NCI-H146 treated with DMSO at 0.1 percent for 48 hours (cell line): ENCODE measurements around the gene KCNN4.

Experiments
- DNase-seq: peaks from one replicate; lab custom pipeline; 2025; ENCODE audit not compliant: unreplicated experiment; lab: John Stamatoyannopoulos, UW

KCNN4 gene

GRCh38 chr19:43751466-43752220, 29.1 kb downstream of the KCNN4 start:
- DNase-seq, result no peak

- no peak for DNase-seq
Measured at GRCh38 chr19:43749898-43750297, 30.9 kb downstream of the KCNN4 start.

GRCh38 chr19:43749152-43749551, 31.6 kb downstream of the KCNN4 start:
- DNase-seq, result no peak

GRCh38 chr19:43748685-43749084, 32.1 kb downstream of the KCNN4 start:
- DNase-seq, result no peak

DNA sequence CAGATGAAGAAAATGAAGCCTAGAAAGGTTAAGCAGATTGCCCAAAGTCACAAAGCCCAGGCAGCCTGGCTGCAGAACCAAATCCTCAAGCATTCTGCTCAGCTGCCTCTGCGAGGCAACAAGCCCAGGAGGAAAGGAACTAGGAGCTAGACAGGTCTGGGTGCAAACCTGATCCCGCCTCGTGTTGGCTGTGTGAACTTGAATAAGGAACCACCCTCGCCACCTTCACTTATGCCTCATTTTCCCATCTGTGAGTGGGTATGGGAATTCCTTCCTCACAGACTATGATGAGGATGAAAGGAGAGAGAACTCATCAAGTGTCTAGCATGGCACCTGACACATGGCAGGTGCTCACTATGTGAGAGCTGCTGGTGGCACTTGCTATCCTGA, 32.6 kb downstream of the KCNN4 start:
- DNase-seq, result no peak

- no peak for DNase-seq
Measured at GRCh38 chr19:43747557-43748204, 33.1 kb downstream of the KCNN4 start.

DNA sequence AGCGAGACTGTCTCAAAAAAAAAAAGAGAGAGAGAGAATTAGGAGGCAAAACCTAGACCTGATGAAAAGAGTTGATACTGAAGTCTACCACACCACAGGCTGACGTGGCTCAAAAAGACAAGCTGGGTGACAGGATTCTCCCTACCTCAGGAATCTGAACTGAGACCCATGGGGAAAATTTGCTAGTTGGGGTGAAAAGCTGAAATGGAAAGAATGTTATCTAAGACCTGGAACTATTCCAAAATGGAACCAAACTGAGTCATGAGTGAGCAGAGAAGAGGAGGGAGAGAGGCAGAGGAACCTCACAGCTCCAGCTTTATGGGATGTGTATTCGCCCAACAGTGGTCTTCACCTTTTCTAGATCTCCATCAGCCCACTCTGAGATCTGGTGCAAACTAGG, 37.7 kb downstream of the KCNN4 start:
- no peak for DNase-seq

DNA sequence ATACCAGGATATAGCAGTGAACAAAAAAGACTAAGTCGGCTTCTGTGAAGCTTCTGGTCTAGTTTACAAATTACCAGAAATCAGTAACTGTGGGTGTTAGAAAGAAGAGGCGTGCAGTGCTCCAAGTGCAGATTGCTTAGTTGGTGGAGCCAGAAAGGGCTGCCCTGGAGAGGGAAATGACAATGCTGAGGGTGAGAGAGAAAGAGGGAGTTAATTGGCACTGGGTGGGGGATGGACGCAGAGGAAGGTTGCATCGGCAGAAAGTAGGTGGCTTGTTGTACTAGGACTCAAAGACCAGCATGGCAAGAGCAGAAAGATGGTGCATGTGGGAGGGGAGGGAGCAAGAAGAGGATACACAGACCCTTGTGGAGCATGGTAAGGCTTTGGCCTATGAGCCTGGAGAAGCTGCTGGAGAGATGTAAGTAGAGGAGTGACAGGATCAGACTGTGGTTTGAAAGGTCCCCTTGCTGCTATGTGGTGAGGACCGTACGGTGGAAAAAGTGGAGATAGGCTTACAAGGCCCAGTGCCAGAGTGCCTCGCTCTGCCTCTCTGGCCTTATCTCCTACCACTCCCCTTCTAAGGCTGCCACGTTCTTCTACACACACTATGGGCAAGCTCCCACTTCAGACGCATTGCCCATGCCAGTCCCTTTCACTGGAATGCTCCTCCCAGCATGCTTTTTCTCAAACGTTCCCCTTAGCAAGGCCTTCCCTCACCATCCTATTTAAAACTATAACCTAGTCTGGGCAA, 39.5 kb downstream of the KCNN4 start:
- no peak for DNase-seq

DNA sequence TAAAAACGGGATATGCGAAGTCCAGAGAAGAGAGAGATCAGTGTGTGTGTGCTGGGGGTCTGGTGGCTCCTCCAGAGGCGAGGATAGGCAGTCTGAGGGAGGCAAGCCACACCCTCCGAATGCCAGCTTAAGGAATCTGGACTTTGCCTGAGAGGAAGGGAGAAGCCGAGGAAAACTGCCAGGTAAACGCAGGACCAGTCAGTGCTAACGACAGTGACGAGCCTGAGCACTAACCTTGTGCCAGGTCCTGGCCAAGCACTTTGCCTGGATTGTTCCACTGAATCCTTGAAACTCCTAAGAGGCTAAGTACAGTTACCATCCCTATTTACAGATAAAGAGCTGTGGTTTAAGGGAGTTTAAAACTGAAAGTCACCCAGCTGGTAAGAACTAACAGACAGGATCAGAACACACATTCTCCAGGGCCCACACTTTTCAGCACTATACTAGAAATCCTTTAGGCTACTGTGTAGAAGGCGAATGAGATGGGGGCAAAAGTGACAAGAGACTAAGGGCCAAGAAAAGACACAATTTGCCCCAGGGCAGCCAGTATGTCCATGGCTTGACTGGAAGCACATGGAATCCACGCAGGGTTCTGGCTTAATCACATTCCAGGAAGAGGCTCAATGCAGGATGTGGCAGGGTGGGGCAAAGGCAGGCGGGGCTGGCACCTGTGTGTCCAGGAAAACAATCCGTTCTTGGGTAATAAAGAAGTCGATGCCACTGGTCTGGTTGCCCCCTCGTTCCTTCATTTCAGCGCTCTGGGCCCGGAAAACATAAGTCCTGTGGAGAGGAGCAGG, 41.1 kb downstream of the KCNN4 start:
- no peak for DNase-seq

GRCh38 chr19:43738780-43739211, 42.0 kb downstream of the KCNN4 start:
- DNase-seq, result no peak

DNA sequence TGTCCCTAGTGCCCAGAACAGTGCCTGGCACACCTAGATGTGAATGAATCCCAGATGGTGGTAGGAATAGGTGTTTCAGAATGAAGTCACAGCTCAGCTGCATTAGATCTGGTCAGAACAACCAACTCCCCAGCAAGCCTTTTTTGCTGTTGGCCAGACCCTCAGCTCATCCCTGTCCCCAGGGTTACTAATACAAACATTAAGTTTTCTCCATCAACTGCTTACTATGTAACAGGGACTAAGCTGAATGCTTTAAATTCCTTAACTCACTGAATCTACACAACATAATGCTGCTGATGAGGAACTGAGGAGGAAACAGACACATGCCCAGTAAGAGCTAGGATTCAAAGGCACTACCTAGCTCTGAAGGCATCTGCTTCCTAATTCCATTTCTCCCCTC, 44.8 kb downstream of the KCNN4 start:
- DNase-seq, result no peak

DNA sequence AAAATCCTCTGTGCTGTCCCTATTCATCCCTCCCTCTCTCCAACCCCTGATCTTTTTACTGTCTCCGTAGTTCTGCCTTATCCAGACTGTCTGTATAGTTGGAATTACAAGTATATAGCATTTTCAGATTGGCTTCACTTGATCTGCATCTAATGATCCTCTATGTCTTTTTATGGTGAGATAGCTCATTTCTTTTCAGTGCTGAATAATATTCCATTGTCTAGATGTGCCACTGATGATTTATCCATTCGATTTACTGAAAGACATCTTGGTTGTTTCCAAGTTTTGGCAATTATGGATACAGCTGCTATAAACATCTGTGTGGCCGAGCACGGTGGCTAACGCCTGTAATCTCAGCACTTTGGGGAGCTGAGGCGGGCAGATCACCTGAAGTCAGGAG, 45.8 kb downstream of the KCNN4 start:
- no peak for DNase-seq

GRCh38 chr19:43731846-43732245, 48.9 kb downstream of the KCNN4 start:
- DNase-seq, result no peak

- DNase-seq, result no peak
Measured at GRCh38 chr19:43731346-43731745, 49.4 kb downstream of the KCNN4 start.

DNA sequence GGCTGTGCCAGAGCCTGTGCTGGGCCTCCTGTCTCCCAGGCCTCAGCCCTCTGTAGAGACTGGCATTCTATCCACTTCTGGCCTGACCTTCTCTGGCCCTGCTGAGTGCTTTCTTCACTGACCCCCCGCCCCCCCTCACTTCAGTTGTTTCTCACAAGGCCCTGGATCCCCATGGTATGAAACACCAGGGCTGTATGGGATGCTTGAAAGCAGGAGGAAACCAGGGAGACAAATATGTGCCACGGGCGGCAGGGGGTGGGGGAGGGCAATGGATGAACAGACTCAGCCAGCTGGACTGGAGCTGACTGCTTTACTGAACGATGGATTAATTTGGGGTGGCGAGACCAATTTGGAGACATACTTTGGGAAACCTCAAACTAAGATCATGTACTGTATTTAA, 50.9 kb downstream of the KCNN4 start:
- no peak for DNase-seq

DNA sequence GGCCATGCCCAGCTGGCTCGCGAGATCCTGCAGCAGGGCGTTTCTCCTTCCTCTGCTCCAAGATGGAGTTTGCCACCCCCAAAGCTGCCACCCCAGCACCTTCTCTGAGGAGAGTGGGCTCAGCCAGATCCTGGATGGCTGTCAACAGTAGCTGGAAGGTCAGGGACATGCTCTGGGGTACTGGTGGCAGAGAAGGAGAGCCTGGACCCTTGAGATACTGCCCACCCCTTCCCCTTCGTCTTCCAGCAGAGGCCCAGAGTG, 53.2 kb downstream of the KCNN4 start:
- no peak for DNase-seq

DNA sequence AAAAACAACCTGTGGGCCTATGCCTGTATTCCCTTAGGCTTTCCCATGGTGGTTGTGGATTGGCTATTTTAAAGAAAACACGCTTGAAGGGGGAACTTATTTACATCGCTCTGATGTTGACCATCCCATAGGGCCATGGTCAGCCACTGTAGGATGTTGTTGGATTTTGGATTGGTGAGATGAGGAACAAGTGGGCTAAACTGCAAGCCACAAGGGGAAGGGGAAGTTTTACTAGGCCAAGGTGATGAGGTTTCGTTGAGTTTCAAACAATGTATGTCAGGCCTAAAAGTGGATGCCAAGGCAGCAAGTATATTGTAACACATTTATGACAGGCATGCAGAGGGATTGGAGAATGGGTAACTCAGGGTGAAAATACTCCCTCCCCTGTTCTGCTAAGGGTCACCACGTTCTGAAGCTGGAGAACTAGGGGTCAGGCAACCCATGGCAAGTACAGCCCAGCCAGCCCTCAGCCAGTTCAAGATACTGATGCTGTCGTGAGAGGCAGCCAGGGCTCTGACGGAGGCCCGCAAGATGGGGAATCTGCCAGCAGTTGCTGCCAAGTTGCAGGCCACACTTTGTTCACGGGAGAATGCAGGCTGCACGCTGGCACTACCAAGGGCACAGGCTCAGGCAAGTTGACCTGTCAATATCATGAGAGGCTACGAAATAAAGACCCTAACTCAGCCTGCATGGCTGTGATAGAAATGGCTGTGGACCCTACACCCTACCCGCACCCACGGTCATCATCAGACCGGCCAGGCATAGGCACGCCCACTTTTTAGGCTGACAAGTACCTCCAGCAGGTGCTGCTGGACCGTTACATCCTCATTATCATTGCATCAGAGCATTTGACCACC, 53.8 kb downstream of the KCNN4 start:
- DNase-seq, result no peak

DNA sequence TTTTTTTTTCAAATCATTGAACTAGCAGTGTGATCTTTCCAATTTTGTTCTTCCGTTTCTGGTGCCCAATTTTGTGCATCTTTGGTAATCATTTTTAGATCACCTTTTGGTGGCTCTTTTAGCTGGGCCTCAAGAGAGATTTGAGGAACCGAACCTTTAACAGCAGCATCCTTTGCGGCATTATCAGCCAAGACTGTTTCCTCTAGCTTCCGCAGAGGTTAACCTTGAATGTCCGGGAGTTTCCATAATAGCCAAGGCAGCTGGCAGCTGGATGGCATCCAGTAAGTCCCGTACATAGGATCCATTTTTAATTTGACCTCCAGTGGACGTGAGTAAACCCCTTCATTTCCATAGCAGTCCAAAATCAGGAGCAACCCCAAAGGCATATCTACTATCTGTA, 55.3 kb downstream of the KCNN4 start:
- no peak for DNase-seq

DNA sequence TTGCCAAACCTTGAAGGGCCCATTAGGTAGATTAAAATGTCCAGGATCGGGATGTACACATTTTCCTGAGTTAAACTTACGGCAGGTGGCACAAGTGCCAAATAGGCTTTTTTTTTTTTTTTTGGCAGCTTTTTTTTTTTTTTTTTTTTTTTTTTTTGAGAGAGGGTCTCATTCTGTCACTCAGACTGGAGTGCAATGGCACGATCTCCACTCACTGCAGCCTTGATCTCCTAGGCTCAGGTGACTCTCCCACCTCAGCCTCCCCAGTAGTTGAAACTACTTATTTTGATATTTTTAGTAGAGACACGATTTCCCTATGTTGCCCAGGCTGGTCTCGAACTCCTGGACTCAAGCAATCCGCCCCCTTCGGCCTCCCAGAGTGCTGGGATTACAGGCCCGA, 55.9 kb downstream of the KCNN4 start:
- DNase-seq, result no peak

DNA sequence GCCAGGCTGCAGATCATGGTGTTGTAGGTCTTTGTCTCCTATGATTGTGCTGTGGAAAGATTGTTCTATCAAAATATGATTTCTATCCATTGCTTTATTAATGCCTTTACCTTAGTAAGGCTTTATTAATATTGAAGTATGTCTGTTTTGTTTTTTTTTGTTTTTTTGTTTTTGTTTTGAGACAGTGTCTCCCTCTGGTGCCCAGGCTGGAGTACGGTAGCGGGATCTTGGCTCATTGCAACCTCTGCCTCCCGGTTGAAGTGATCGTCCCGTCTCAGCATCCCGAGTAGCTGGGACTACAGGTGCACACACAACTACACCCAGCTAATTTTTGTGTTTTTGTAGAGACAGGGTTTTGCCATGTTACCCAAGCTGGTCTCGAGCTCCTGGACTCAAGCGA, 57.2 kb downstream of the KCNN4 start:
- DNase-seq, result no peak
